Fibroblast of lung (primary cell): ENCODE measurements around the gene KCNK5.

Source experiments
- EZH2 ChIP-seq: IDR thresholded peaks from 2 replicates; pipeline ENCODE4 v1.5.1; 2012; ENCODE audit warnings: low read length, control low read depth, mild to moderate bottlenecking; ENCODE audit errors: missing control alignments
- TF ChIP-seq, protein P1 (sequence below), 2 donors: IDR thresholded peaks in 1 of 2; conservative IDR thresholded peaks in 1 of 2; 1 replicate in 1 of 2; 2 replicates in 1 of 2; pipeline ENCODE4 v1.5.1; 2011 to 2012; ENCODE audit warnings: low read length in 2 of 2, control low read depth in 1 of 2, inconsistent platforms in 1 of 2, low read depth in 1 of 2, mild to moderate bottlenecking in 1 of 2

DNA sequence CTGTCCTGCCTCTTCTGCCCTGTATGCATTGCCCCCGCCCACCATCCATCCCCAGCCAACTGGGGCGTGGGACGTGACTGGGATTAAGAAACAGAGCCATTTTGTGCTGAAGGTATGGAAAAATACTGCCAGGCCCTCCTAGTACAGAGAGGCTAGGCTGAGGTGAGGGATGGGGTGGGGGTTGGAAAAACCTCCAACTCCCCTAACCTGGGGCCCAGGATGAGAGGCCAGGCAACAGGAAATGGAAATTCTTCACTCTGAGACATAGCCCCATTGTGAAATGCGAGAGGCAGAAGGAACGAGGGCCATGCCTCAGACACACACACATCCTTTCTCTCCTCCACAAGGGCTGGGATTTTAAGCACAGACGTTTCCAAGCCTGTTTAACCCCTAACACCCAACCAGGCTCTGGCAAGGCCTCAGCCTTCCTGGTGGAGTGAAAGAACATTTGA, 19.9 kb downstream of the KCNK5 start:
- TF ChIP-seq, protein P1, sequence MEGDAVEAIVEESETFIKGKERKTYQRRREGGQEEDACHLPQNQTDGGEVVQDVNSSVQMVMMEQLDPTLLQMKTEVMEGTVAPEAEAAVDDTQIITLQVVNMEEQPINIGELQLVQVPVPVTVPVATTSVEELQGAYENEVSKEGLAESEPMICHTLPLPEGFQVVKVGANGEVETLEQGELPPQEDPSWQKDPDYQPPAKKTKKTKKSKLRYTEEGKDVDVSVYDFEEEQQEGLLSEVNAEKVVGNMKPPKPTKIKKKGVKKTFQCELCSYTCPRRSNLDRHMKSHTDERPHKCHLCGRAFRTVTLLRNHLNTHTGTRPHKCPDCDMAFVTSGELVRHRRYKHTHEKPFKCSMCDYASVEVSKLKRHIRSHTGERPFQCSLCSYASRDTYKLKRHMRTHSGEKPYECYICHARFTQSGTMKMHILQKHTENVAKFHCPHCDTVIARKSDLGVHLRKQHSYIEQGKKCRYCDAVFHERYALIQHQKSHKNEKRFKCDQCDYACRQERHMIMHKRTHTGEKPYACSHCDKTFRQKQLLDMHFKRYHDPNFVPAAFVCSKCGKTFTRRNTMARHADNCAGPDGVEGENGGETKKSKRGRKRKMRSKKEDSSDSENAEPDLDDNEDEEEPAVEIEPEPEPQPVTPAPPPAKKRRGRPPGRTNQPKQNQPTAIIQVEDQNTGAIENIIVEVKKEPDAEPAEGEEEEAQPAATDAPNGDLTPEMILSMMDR (conservative IDR thresholded peaks at IDR 0.05 in 1 of 2, IDR thresholded peaks at IDR 0.05 in 1 of 2; ENCODE audit: low read depth in 1 of 2, low read length in 2 of 2), result no peak
- TF ChIP-seq EZH2, result no peak
